Measurements from ENCODE around the gene KLHL17. TPM values are rescaled to one million over a fixed set of nuclear protein-coding genes. Genes with fewer than 3 reads are reported as not detected.
"Not testable (repeated sequence)": the region's sequence is repeated elsewhere in the genome, so short reads cannot be mapped to it uniquely, and the experiment has no call there.

Gene KLHL17
- total RNA-seq, 1 donor from 2014 or later, result 2.6 TPM

- peak in 1 of 2 donors; percentile 57 for DNase-seq (ENCODE audit: low read depth in 2 of 2)
Observed at GRCh38 chr1:966704-967300, 6.4 kb downstream of the KLHL17 start.

GRCh38 chr1:967466-968343 lies 7.3 kb downstream of the KLHL17 start:
- DNase-seq (ENCODE audit: low read depth in 2 of 2), result no peak

GRCh38 chr1:969260-969855 lies 9.0 kb downstream of the KLHL17 start:
- DNase-seq (ENCODE audit: low read depth in 2 of 2), result no peak

- DNase-seq (ENCODE audit: low read depth in 2 of 2), result no peak
Observed at GRCh38 chr1:970242-970972, 10.0 kb downstream of the KLHL17 start.

GRCh38 chr1:970973-971730 lies 10.8 kb downstream of the KLHL17 start:
- no peak for DNase-seq (ENCODE audit: low read depth in 2 of 2)

- no peak for DNase-seq (ENCODE audit: low read depth in 2 of 2)
Observed at GRCh38 chr1:971751-972506, 11.5 kb downstream of the KLHL17 start.

GRCh38 chr1:972726-973458 lies 12.5 kb downstream of the KLHL17 start:
- DNase-seq (ENCODE audit: low read depth in 2 of 2), result no peak

GRCh38 chr1:973459-974292 lies 13.3 kb downstream of the KLHL17 start:
- DNase-seq (ENCODE audit: low read depth in 2 of 2), result no peak

GRCh38 chr1:974293-974640 lies 13.9 kb downstream of the KLHL17 start:
- no peak for DNase-seq (ENCODE audit: low read depth in 2 of 2)

- no peak for DNase-seq (ENCODE audit: low read depth in 2 of 2)
Observed at GRCh38 chr1:974687-975328, 14.4 kb downstream of the KLHL17 start.

GRCh38 chr1:975365-975764 lies 15.0 kb downstream of the KLHL17 start:
- no peak for DNase-seq (ENCODE audit: low read depth in 2 of 2)

- DNase-seq (ENCODE audit: low read depth in 2 of 2), result peak in 1 of 2 donors; percentile 39
Observed at GRCh38 chr1:975896-976683, 15.7 kb downstream of the KLHL17 start.

- DNase-seq (ENCODE audit: low read depth in 2 of 2), result not testable (repeated sequence)
Observed at GRCh38 chr1:976791-977190, 16.4 kb downstream of the KLHL17 start.

GRCh38 chr1:978069-978834 lies 17.9 kb downstream of the KLHL17 start:
- no peak for DNase-seq (ENCODE audit: low read depth in 2 of 2)

GRCh38 chr1:978835-979743 lies 18.7 kb downstream of the KLHL17 start:
- DNase-seq (ENCODE audit: low read depth in 2 of 2), result no peak

- no peak for DNase-seq (ENCODE audit: low read depth in 2 of 2)
Observed at GRCh38 chr1:979744-980072, 19.3 kb downstream of the KLHL17 start.
